Caco-2 (cell line): ENCODE results near the gene RABGAP1L. TPM values are rescaled to one million over a fixed set of nuclear protein-coding genes. Genes with fewer than 3 reads are reported as not detected.

Source experiments
- BruUV-seq: library from RNA; stranded (reverse); fragments of 400-500 nt; replicated peaks from 2 replicates; lab custom pipeline; 2021; lab: Mats Ljungman, UMichigan
- CTCF ChIA-PET: fragments of 300-600 bp; sonication (Branson Sonifier 250); formaldehyde crosslinking; loops from one replicate; lab custom pipeline; 2022; ENCODE audit warnings: antibody characterized with exemption; lab: Charles Lee
- POLR2A ChIA-PET: fragments of 300-600 bp; sonication (Branson Sonifier 250); formaldehyde crosslinking; loops from one replicate; lab custom pipeline; 2022; ENCODE audit warnings: antibody characterized with exemption; lab: Charles Lee
- DNase-seq, 2 experiments: peaks; one replicate each; pipeline versions ENCODE4 v3.0.0 to v3.0.0-alpha.2; 2020 to 2022
- H3K27me3 ChIP-seq: replicated peaks from 2 replicates; pipeline ENCODE4 v1.6.0; 2011; ENCODE audit warnings: low read length; ENCODE audit not compliant: control insufficient read depth, insufficient read depth
- H3K36me3 ChIP-seq: 2 replicates; pipeline ENCODE4 v1.5.1; 2011; ENCODE audit warnings: low read length; ENCODE audit not compliant: control insufficient read depth, insufficient read depth
- H3K4me1 ChIP-seq: fragments of 250-450 bp; sonication (Bioruptor Pico); 2 replicates; pipeline ENCODE4 v1.5.1; 2020; ENCODE audit warnings: mild to moderate bottlenecking
- H3K4me3 ChIP-seq: 2 replicates; pipeline ENCODE4 v1.5.1; 2011; ENCODE audit warnings: low read depth, mild to moderate bottlenecking, control low read depth, low read length
- H3K9me3 ChIP-seq: fragments of 250-450 bp; sonication (Bioruptor Pico); 2 replicates; pipeline ENCODE4 v1.5.1; 2020; ENCODE audit warnings: mild to moderate bottlenecking, moderate library complexity
- H3K27ac Mint-ChIP-seq: one replicate; pipeline ENCODE4 v1.8.0; 2022; ENCODE audit warnings: mixed read lengths; ENCODE audit not compliant: unreplicated experiment
- H3K27me3 Mint-ChIP-seq: one replicate; pipeline ENCODE4 v1.8.0; 2022; ENCODE audit warnings: mixed read lengths; ENCODE audit not compliant: insufficient read depth, unreplicated experiment
- H3K36me3 Mint-ChIP-seq: one replicate; pipeline ENCODE4 v1.8.0; 2022; ENCODE audit warnings: mild to moderate bottlenecking, mixed read lengths; ENCODE audit not compliant: insufficient read depth, unreplicated experiment
- H3K4me1 Mint-ChIP-seq: one replicate; pipeline ENCODE4 v1.8.0; 2022; ENCODE audit warnings: low read depth, mixed read lengths; ENCODE audit not compliant: unreplicated experiment
- H3K4me3 Mint-ChIP-seq: one replicate; pipeline ENCODE4 v1.8.0; 2022; ENCODE audit warnings: mild to moderate bottlenecking, moderate library complexity, mixed read lengths; ENCODE audit not compliant: unreplicated experiment
- H3K9me3 Mint-ChIP-seq: one replicate; pipeline ENCODE4 v1.8.0; 2022; ENCODE audit warnings: mixed read lengths; ENCODE audit not compliant: unreplicated experiment
- CTCF ChIP-seq, 2 experiments: fragments of 200-600 bp in 1 of 2; IDR thresholded peaks; 1 replicate in 1 of 2; 2 replicates in 1 of 2; pipeline versions ENCODE4 v1.5.1 to v1.8.0; 2011 to 2022; ENCODE audit warnings: antibody characterized with exemption in 1 of 2, control low read depth in 1 of 2, inconsistent platforms in 1 of 2, low read depth in 1 of 2, low read length in 1 of 2, mild to moderate bottlenecking in 1 of 2, moderate library complexity in 1 of 2; ENCODE audit not compliant: insufficient read depth in 1 of 2, severe bottlenecking in 1 of 2, unreplicated experiment in 1 of 2
- intact Hi-C: fragments of 100-400 bp; cut with micrococcal nuclease; formaldehyde crosslinking; loops from one replicate; pipeline ENCODE4 v1.10.0; 2022; ENCODE audit not compliant: unreplicated experiment
- total RNA-seq: library from RNA; stranded (reverse); gene quantifications from 2 replicates; pipeline ENCODE4 v1.2.3, GENCODE V29; 2022

RABGAP1L gene
- total RNA-seq, 1 experiment from 2014 or later, result 20.3 TPM

GRCh38 chr1:174114106-174114505, 45.2 kb upstream of the RABGAP1L start:
- H3K36me3 Mint-ChIP-seq, result no peaks in the 10 kb centered on the region
- H3K27ac Mint-ChIP-seq, result no peak overlapping the region
- POLR2A ChIA-PET, result interaction anchor here (0.6 to 1.3 kb wide), 2 partner anchors 92 to 326 kb away, joined by 4 read pairs; partner anchors contain the start of gene RC3H1
- no peak overlapping the region for H3K4me3 Mint-ChIP-seq
- no peak for DNase-seq
- CTCF ChIA-PET, result interaction anchor here (0.6 to 1.0 kb wide), 2 partner anchors 42 to 104 kb away, joined by 3 to 4 read pairs; no protein-coding TSS in a partner anchor
- intact Hi-C loops, result loop anchor here (2.0 kb wide), 1 partner anchor 45 kb away; the partner anchor contains the start of gene RABGAP1L
- TF ChIP-seq CTCF (IDR thresholded peaks at IDR 0.05; ENCODE audit: insufficient read depth in 1 of 2, low read depth in 1 of 2, low read length in 1 of 2, severe bottlenecking in 1 of 2, unreplicated experiment in 1 of 2), result no peak
- peaks cover 8% of the 10 kb centered on the region for H3K4me1 Mint-ChIP-seq
- 0 out of 2 replicates have a peak, but pooled peaks cover 4% of the 10 kb centered on the region for H3K4me1 ChIP-seq
- no peaks in the 10 kb centered on the region for H3K27me3 ChIP-seq
- no peaks in the 10 kb centered on the region for H3K9me3 Mint-ChIP-seq
- H3K9me3 ChIP-seq, result no peaks in the 10 kb centered on the region
- H3K27me3 Mint-ChIP-seq, result no peaks in the 10 kb centered on the region
- H3K4me3 ChIP-seq, result no peak overlapping the region
- BruUV-seq, result no TSS peak
- no peaks in the 10 kb centered on the region for H3K36me3 ChIP-seq

- intact Hi-C loops, result loop anchor here (2.0 kb wide), 1 partner anchor 44 kb away; the partner anchor contains the start of gene RABGAP1L
- Mint-ChIP-seq H3K4me1 (peaks cover 8% of the 10 kb centered on the region), H3K27me3 (no peaks in the 10 kb centered on the region), H3K36me3 (no peaks in the 10 kb centered on the region), H3K9me3 (no peaks in the 10 kb centered on the region), H3K27ac (no peak overlapping the region), H3K4me3 (no peak overlapping the region)
- Histone ChIP-seq H3K4me1 (0 out of 2 replicates have a peak, but pooled peaks cover 4% of the 10 kb centered on the region), H3K4me3 (no peak overlapping the region), H3K27me3 (no peaks in the 10 kb centered on the region), H3K9me3 (no peaks in the 10 kb centered on the region), H3K36me3 (no peaks in the 10 kb centered on the region)
- TF ChIP-seq CTCF (IDR thresholded peaks at IDR 0.05; ENCODE audit: insufficient read depth in 1 of 2, low read depth in 1 of 2, low read length in 1 of 2, severe bottlenecking in 1 of 2, unreplicated experiment in 1 of 2), result peak; percentile 69 to 77
- POLR2A ChIA-PET, result interaction anchor here (0.6 to 1.3 kb wide), 2 partner anchors 93 to 326 kb away, joined by 4 read pairs; partner anchors contain the start of gene RC3H1
- CTCF ChIA-PET, result interaction anchor here (0.6 to 1.0 kb wide), 4 partner anchors 41 to 608 kb away, joined by 3 to 5 read pairs (median 4); no protein-coding TSS in a partner anchor
- peak; percentile 69 to 78 for DNase-seq
- no TSS peak for BruUV-seq
These were observed 44.4 kb upstream of the RABGAP1L start for GRCh38 chr1:174114788-174115448.

- TF ChIP-seq CTCF (IDR thresholded peaks at IDR 0.05; ENCODE audit: insufficient read depth in 1 of 2, low read depth in 1 of 2, low read length in 1 of 2, severe bottlenecking in 1 of 2, unreplicated experiment in 1 of 2), result no peak
- ChIA-PET CTCF (no interaction called here), POLR2A (no interaction called here)
- no peak for DNase-seq
- BruUV-seq, result no TSS peak
- Histone ChIP-seq H3K36me3 (no peaks in the 10 kb centered on the region), H3K4me1 (0 out of 2 replicates have a peak, but pooled peaks cover 4% of the 10 kb centered on the region), H3K27me3 (no peaks in the 10 kb centered on the region), H3K4me3 (no peak overlapping the region), H3K9me3 (no peaks in the 10 kb centered on the region)
- Mint-ChIP-seq H3K27me3 (no peaks in the 10 kb centered on the region), H3K9me3 (no peaks in the 10 kb centered on the region), H3K36me3 (no peaks in the 10 kb centered on the region), H3K4me3 (no peak overlapping the region), H3K27ac (no peak overlapping the region), H3K4me1 (peaks cover 8% of the 10 kb centered on the region)
- intact Hi-C loops, result no loop called here
These were observed 43.3 kb upstream of the RABGAP1L start for GRCh38 chr1:174116042-174116441.
